Glutamatergic neuron (in vitro differentiated cells): Measurements from ENCODE around the gene CYBRD1. TPM values are rescaled to one million over a fixed set of nuclear protein-coding genes. Genes with fewer than 3 reads are reported as not detected.

Source experiments
- DNase-seq: peaks from one replicate; pipeline ENCODE4 v3.0.0; 2022
- H3K27ac Mint-ChIP-seq: one replicate; pipeline ENCODE4 v1.8.0; 2020; ENCODE audit warnings: mild to moderate bottlenecking, mixed read lengths, inconsistent platforms; ENCODE audit not compliant: unreplicated experiment
- H3K27me3 Mint-ChIP-seq: one replicate; pipeline ENCODE4 v1.8.0; 2020; ENCODE audit warnings: mild to moderate bottlenecking, moderate library complexity, mixed read lengths, inconsistent platforms; ENCODE audit not compliant: unreplicated experiment
- H3K36me3 Mint-ChIP-seq: one replicate; pipeline ENCODE4 v1.8.0; 2020; ENCODE audit warnings: mild to moderate bottlenecking, mixed read lengths, inconsistent platforms; ENCODE audit not compliant: unreplicated experiment
- H3K4me1 Mint-ChIP-seq: one replicate; pipeline ENCODE4 v1.8.0; 2020; ENCODE audit warnings: mild to moderate bottlenecking, low read depth, mixed read lengths, inconsistent platforms; ENCODE audit not compliant: unreplicated experiment
- H3K4me3 Mint-ChIP-seq: one replicate; pipeline ENCODE4 v1.8.0; 2020; ENCODE audit warnings: mild to moderate bottlenecking, mixed read lengths, inconsistent platforms; ENCODE audit not compliant: unreplicated experiment
- H3K9me3 Mint-ChIP-seq: one replicate; pipeline ENCODE4 v1.8.0; 2020; ENCODE audit warnings: mild to moderate bottlenecking, moderate library complexity, mixed read lengths, inconsistent platforms; ENCODE audit not compliant: unreplicated experiment
- total RNA-seq: library from RNA; stranded (reverse); fragmentation: NEBNext Ultra II Directional; extraction: Animal tissue kit (Norgen Biotek cat#: 25700); gene quantifications from one replicate; pipeline ENCODE4 v1.2.1, GENCODE V29; 2021; ENCODE audit not compliant: unreplicated experiment
- TF ChIP-seq, protein P1 (sequence below): fragments of 200-600 bp; sonication (generic); IDR thresholded peaks from one replicate; pipeline ENCODE4 v1.5.0; 2021; ENCODE audit not compliant: partially characterized antibody, unreplicated experiment

Gene CYBRD1
- total RNA-seq, 1 donor from 2014 or later: 0.54 TPM

DNA sequence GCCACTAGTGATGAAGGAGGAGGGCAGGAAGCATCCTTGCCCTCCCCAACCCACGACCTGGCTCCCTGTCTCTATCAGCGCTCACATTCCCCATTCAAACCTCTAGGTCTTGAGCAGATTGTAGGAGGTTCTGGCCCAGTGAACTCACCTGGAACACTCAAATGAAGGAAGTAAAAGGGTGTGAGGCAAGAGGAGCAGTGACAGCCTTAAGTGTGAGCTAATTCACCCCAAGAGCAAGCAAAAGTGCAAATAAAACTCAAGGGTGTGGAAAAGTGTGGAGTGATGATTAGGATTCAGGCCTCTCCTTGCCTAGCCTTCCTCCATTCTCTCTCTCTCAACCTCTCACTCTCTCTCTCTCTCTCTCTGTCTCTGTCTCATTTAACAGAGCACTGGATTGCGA is 41.0 kb downstream of the CYBRD1 start:
- Mint-ChIP-seq H3K27ac (no peak overlapping the region), H3K9me3 (peaks cover 3% of the 10 kb centered on the region), H3K27me3 (no peaks in the 10 kb centered on the region), H3K4me3 (no peak overlapping the region), H3K36me3 (no peaks in the 10 kb centered on the region), H3K4me1 (no peaks in the 10 kb centered on the region)
- TF ChIP-seq, protein P1, sequence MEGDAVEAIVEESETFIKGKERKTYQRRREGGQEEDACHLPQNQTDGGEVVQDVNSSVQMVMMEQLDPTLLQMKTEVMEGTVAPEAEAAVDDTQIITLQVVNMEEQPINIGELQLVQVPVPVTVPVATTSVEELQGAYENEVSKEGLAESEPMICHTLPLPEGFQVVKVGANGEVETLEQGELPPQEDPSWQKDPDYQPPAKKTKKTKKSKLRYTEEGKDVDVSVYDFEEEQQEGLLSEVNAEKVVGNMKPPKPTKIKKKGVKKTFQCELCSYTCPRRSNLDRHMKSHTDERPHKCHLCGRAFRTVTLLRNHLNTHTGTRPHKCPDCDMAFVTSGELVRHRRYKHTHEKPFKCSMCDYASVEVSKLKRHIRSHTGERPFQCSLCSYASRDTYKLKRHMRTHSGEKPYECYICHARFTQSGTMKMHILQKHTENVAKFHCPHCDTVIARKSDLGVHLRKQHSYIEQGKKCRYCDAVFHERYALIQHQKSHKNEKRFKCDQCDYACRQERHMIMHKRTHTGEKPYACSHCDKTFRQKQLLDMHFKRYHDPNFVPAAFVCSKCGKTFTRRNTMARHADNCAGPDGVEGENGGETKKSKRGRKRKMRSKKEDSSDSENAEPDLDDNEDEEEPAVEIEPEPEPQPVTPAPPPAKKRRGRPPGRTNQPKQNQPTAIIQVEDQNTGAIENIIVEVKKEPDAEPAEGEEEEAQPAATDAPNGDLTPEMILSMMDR: no peak
- DNase-seq: no peak

DNA sequence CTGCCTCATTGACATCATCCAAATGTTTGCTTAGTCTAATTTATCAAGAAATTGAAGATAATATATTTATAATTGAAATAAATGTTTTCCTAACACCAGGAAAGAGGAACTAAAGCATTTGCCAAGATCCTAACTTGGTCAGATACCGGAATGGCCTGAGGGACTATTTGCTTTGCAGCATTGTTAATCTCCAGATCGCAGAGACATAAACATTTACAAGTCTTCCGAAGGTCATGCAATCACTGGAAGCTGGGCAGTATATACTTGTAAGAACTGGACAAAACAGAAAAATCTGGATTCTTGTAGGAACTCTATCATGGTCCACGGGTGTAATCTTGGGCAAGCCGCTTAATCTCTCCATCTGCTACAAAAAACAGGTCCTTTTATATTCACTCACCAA is 42.2 kb downstream of the CYBRD1 start:
- Mint-ChIP-seq H3K27me3 (no peaks in the 10 kb centered on the region), H3K36me3 (no peaks in the 10 kb centered on the region), H3K27ac (no peak overlapping the region), H3K4me3 (no peak overlapping the region), H3K4me1 (no peaks in the 10 kb centered on the region), H3K9me3 (no peaks in the 10 kb centered on the region)
- DNase-seq: no peak
- TF ChIP-seq, protein P1: no peak

DNA sequence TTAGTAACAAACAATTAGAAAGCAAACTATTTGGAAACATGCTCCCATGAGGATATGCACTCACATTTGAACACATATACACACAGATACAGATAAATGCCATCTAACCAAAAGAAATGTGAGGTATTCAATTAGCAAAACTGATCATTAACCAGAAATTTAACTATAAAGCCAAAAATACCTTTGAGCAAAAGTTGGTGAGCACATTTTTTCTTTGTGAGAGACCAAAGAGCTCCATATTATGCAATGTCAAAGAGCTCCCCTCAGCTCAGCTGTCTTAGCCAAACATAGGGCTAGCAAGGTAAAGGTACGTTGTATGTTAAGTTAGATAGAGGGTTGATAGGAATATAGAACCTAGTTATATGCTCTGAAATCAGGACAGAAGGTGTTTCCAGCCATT is 43.8 kb downstream of the CYBRD1 start:
- Mint-ChIP-seq H3K27ac (no peak overlapping the region), H3K36me3 (no peaks in the 10 kb centered on the region), H3K27me3 (no peaks in the 10 kb centered on the region), H3K9me3 (no peaks in the 10 kb centered on the region), H3K4me1 (no peaks in the 10 kb centered on the region), H3K4me3 (no peak overlapping the region)
- TF ChIP-seq, protein P1: no peak
- DNase-seq: no peak

DNA sequence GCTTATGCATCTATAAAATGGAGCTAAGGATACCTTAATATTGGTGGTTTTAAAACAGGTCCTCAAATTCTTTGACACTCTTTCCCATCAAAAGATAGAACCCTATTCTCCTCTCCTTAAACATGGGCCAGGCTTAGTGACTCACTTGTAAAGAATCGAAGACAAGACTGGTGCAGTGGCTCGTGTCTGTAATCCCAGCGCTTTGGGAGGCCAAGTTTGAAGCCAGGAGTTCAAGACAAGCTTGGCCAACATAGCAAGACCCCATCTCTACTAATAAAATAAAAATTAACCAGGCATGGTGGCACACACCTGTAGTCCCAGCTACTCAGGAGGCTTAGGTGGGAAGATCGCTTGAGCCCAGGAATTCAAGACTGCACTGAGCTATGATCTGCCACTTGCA is 44.5 kb downstream of the CYBRD1 start:
- TF ChIP-seq, protein P1: no peak
- Mint-ChIP-seq H3K27ac (no peak overlapping the region), H3K36me3 (no peaks in the 10 kb centered on the region), H3K4me3 (no peak overlapping the region), H3K9me3 (no peaks in the 10 kb centered on the region), H3K27me3 (no peaks in the 10 kb centered on the region), H3K4me1 (no peaks in the 10 kb centered on the region)
- no peak for DNase-seq

DNA sequence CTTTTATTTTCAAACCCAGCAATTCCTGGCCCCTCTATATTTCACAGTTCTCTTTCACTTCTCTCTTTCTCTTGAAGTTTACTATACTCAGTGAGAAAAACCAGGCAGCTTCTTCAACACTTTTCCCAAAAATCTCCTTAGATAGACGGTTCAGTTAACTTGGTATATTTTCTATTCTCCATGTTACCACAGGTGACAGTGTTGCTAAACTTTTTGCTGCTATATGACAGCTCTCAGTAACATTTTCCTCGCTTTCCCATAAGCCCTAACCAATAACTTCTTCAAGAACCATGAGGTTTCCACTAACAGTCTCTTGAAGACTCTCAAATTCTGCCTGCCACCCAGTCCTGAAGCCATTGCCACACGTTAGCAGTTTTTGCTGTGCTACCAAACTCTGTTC is 45.8 kb downstream of the CYBRD1 start:
- H3K9me3 Mint-ChIP-seq: no peaks in the 10 kb centered on the region
- TF ChIP-seq, protein P1: no peak
- DNase-seq: no peak

More for the DNA sequence above, 45.8 kb downstream of the CYBRD1 start:
- Mint-ChIP-seq H3K27me3 (no peaks in the 10 kb centered on the region), H3K27ac (no peak overlapping the region), H3K4me1 (no peaks in the 10 kb centered on the region), H3K36me3 (no peaks in the 10 kb centered on the region), H3K4me3 (no peak overlapping the region)
